ENCODE measurements around the gene SLC30A1. TPM values are rescaled to one million over a fixed set of nuclear protein-coding genes. Genes with fewer than 3 reads are reported as not detected.
A peak's percentile ranks its signal among the peaks of the same experiment; 100 is the strongest.

The SLC30A1 gene
- total RNA-seq, 1 donor from 2014 or later: 19.8 TPM

DNA sequence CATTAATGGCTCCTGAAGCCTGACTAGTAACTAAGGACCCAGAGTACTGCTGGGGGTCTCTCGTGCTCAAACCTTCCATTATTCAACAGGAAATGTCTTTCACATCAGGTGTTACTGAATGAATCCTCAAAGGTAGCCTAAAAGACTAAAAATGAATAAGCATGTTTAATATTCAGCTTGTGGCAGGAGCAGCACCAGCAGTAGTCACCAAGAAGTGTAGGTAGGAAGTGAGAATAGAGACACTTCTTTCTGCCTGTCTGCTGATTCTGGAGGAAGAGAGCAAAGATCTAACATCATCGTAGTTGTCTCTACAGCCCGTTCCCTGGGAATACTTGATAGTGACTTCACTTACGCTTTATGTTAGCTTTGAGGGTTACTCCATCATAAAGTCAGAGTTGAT lies 7.6 kb upstream of the SLC30A1 start:
- TF ChIP-seq CTCF (IDR thresholded peaks at IDR 0.05; ENCODE audit: insufficient read depth, low read length, poor library complexity, severe bottlenecking): no peak
- no peak overlapping the region for H3K4me3 ChIP-seq (ENCODE audit: low read depth, low read length)
- no peaks in the 10 kb centered on the region for H3K27me3 ChIP-seq (ENCODE audit: control insufficient read depth, insufficient read depth, low read length)
- DNase-seq (ENCODE audit: low read depth): no peak
- no peaks in the 10 kb centered on the region for H3K36me3 ChIP-seq (ENCODE audit: control insufficient read depth, insufficient read depth, low read length)

GRCh38 chr1:211583011-211583992 lies 4.3 kb upstream of the SLC30A1 start:
- Histone ChIP-seq H3K27me3 (ENCODE audit: control insufficient read depth, insufficient read depth, low read length) (no peaks in the 10 kb centered on the region), H3K36me3 (ENCODE audit: control insufficient read depth, insufficient read depth, low read length) (no peaks in the 10 kb centered on the region), H3K4me3 (ENCODE audit: low read depth, low read length) (no peak overlapping the region)
- TF ChIP-seq CTCF (IDR thresholded peaks at IDR 0.05; ENCODE audit: insufficient read depth, low read length, poor library complexity, severe bottlenecking): no peak
- DNase-seq (ENCODE audit: low read depth): no peak

DNA sequence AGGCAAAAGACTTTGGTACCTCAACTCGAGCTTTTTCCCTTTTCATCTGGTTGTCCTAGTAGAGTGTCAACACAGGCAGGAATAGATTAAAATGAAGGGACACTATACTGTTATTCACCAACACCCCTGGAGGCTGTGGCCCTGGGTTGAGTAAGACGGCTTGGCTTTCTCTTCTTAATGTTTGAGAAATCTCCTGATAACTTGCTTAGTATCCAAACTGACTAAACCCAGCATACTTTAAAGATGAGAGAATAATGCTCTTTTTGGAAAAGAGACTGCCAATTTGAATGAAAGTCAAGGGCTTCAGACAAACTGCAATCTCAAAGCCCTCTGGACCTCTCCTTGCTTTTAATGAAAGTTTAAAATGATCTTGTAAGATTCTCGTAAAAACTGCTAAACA lies 2.6 kb upstream of the SLC30A1 start:
- TF ChIP-seq CTCF (IDR thresholded peaks at IDR 0.05; ENCODE audit: insufficient read depth, low read length, poor library complexity, severe bottlenecking): no peak
- Histone ChIP-seq H3K36me3 (ENCODE audit: control insufficient read depth, insufficient read depth, low read length) (no peaks in the 10 kb centered on the region), H3K27me3 (ENCODE audit: control insufficient read depth, insufficient read depth, low read length) (no peaks in the 10 kb centered on the region), H3K4me3 (ENCODE audit: low read depth, low read length) (no peak overlapping the region)
- DNase-seq (ENCODE audit: low read depth): no peak

DNA sequence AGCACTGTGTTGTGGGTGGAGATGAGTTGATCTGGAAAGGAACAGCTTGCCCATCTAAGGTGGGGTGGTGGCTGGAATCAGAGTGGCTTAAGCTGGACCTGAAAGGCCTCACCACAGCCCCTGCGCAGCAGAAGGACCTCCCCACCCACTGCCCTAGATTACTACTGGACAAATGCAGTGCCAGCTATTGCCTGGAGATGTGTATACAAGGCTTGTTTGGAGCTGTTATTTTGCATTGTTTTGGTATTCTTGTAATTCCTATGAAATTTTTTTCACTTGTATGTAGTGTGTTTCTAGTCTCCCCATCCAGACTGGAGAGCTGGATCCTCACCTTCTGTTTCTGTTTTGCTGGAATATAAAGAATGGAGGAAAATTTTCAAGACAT lies 1.3 kb upstream of the SLC30A1 start:
- no peak for DNase-seq (ENCODE audit: low read depth)
- Histone ChIP-seq H3K36me3 (ENCODE audit: control insufficient read depth, insufficient read depth, low read length) (no peaks in the 10 kb centered on the region), H3K27me3 (ENCODE audit: control insufficient read depth, insufficient read depth, low read length) (no peaks in the 10 kb centered on the region), H3K4me3 (ENCODE audit: low read depth, low read length) (no peak overlapping the region)
- TF ChIP-seq CTCF (IDR thresholded peaks at IDR 0.05; ENCODE audit: insufficient read depth, low read length, poor library complexity, severe bottlenecking): no peak

GRCh38 chr1:211579440-211580302 lies 710 bp upstream of the SLC30A1 start:
- Histone ChIP-seq H3K27me3 (ENCODE audit: control insufficient read depth, insufficient read depth, low read length) (no peaks in the 10 kb centered on the region), H3K4me3 (ENCODE audit: low read depth, low read length) (peak overlapping the region; percentile 97), H3K36me3 (ENCODE audit: control insufficient read depth, insufficient read depth, low read length) (no peaks in the 10 kb centered on the region)
- DNase-seq (ENCODE audit: low read depth): no peak
- TF ChIP-seq CTCF (IDR thresholded peaks at IDR 0.05; ENCODE audit: insufficient read depth, low read length, poor library complexity, severe bottlenecking): no peak

Measured in kidney epithelial cell (primary cell).